Measurements from ENCODE around the gene LILRB5.

GRCh38 chr19:54207983-54208783 is 48.9 kb downstream of the LILRB5 start:
- TF ChIP-seq CTCF (conservative IDR thresholded peaks at IDR 0.05; ENCODE audit: low read depth, low read length) = no peak
- no peak for TF ChIP-seq EZH2 (IDR thresholded peaks at IDR 0.05; ENCODE audit: borderline replicate concordance, low read depth, low read length, poor library complexity, severe bottlenecking)
